Measurements from ENCODE around the gene SGCA. TPM values are rescaled to one million over a fixed set of nuclear protein-coding genes. Genes with fewer than 3 reads are reported as not detected.

The SGCA gene
- total and polyA plus RNA-seq, 2 of the 8 experiments (the other 6 are each of a cell fraction or from before 2014, with no cell fraction given): 0.12 TPM; not detected in 1

GRCh38 chr17:50149091-50149416 lies 16.8 kb upstream of the SGCA start:
- H3K27ac ChIP-seq (ENCODE audit: low read depth, low read length): no peak overlapping the region
- H4K20me1 ChIP-seq (replicated peaks in 1 of 2; ENCODE audit: control insufficient read depth in 1 of 2, insufficient read depth in 2 of 2, low read length in 2 of 2): peaks cover 5 to 16% of the 10 kb centered on the region in 2 experiments

More at GRCh38 chr17:50149091-50149416, 16.8 kb upstream of the SGCA start:
- no peak overlapping the region for H3K9ac ChIP-seq (replicated peaks in 1 of 4; ENCODE audit: extremely low read depth in 1 of 4, low read depth in 3 of 4, low read length in 3 of 4)
- peak overlapping the region; percentile 87 to 88 for H3K4me2 ChIP-seq (ENCODE audit: insufficient read depth in 1 of 2, low read depth in 2 of 2, low read length in 2 of 2)
- H3K56ac ChIP-seq (replicated peaks; ENCODE audit: insufficient read length, low read depth, low read length): no peak overlapping the region
- peaks cover 8% of the 10 kb centered on the region for H3K79me1 ChIP-seq (ENCODE audit: low read depth, low read length)
- no peak overlapping the region for H2AFZ ChIP-seq (ENCODE audit: low read length)
- TF ChIP-seq TCF12 (IDR thresholded peaks at IDR 0.05; ENCODE audit: low read depth, low read length) (no peak), RBBP5 (IDR thresholded peaks at IDR 0.05; ENCODE audit: borderline replicate concordance, low read depth, low read length) (no peak), ATF2 (IDR thresholded peaks at IDR 0.05; ENCODE audit: low read length) (no peak), YY1 (IDR thresholded peaks at IDR 0.05; ENCODE audit: low read depth, low read length) (0 out of 2 replicates have a peak, but pooled peaks have one; percentile 8)
- TF ChIP-seq, protein P1, sequence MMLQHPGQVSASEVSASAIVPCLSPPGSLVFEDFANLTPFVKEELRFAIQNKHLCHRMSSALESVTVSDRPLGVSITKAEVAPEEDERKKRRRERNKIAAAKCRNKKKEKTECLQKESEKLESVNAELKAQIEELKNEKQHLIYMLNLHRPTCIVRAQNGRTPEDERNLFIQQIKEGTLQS (IDR thresholded peaks at IDR 0.05; ENCODE audit: insufficient read depth, low read depth, low read length): no peak
- TF ChIP-seq, protein P2, sequence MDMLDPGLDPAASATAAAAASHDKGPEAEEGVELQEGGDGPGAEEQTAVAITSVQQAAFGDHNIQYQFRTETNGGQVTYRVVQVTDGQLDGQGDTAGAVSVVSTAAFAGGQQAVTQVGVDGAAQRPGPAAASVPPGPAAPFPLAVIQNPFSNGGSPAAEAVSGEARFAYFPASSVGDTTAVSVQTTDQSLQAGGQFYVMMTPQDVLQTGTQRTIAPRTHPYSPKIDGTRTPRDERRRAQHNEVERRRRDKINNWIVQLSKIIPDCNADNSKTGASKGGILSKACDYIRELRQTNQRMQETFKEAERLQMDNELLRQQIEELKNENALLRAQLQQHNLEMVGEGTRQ (IDR thresholded peaks at IDR 0.05; ENCODE audit: low read length): no peak
- POLR2A ChIA-PET (ENCODE audit: partially characterized antibody): interaction anchor here (1.3 to 2.6 kb wide), 4 partner anchors 18 to 34 kb away, joined by 3 to 9 read pairs (median 5); no protein-coding TSS in a partner anchor
- H3K4me3 ChIP-seq (ENCODE audit: extremely low read depth in 1 of 4, insufficient read depth in 2 of 4, low read depth in 3 of 4, low read length in 4 of 4): peak overlapping the region; percentile 57 to 65 (median 62)
- no peak overlapping the region for H2BK15ac ChIP-seq (ENCODE audit: low read length)
- CTCF ChIA-PET (ENCODE audit: partially characterized antibody): interaction anchor here (0.5 to 21.5 kb wide), 5 partner anchors 12 to 203 kb away, joined by 3 to 299 read pairs (median 49); partner anchors contain the start of genes SAMD14 and SGCA
- peaks cover 0 to 6% (median 0%) of the 10 kb centered on the region in 4 experiments; a peak in 1 of 8 replicates for H3K36me3 ChIP-seq (ENCODE audit: control insufficient read depth in 2 of 4, insufficient read depth in 4 of 4, low read length in 3 of 4)
- no peak overlapping the region for H2BK12ac ChIP-seq (ENCODE audit: low read depth, low read length)
- H2BK20ac ChIP-seq (ENCODE audit: low read length): no peak overlapping the region
- H3K4ac ChIP-seq (replicated peaks; ENCODE audit: insufficient read length, low read depth, low read length): no peak overlapping the region
- no peak overlapping the region for H3K23ac ChIP-seq (ENCODE audit: insufficient read length)
- H2BK120ac ChIP-seq (replicated peaks; ENCODE audit: low read depth, low read length): no peak overlapping the region
- H2AK5ac ChIP-seq (ENCODE audit: low read depth, low read length): no peak overlapping the region
- H3K4me1 ChIP-seq (replicated peaks in 1 of 4; ENCODE audit: control insufficient read depth in 3 of 4, insufficient read depth in 4 of 4, low read length in 3 of 4): peaks cover 0 to 34% (median 16%) of the 10 kb centered on the region in 4 experiments; a peak in 6 of 7 replicates
- WGBS, 2 experiments (ENCODE audit: extremely low coverage in 1 of 2, insufficient coverage in 1 of 2, insufficient read length in 1 of 2, insufficient replicate concordance in 2 of 2, low coverage in 1 of 2, low lambda C conversion rate in 2 of 2, missing lambda C conversion rate in 1 of 2): 6% methylated on average over 10 of the region's 30 CpGs; no CpG with 5 or more reads in 1 of the 2 experiments
- no peak overlapping the region for H4K5ac ChIP-seq (ENCODE audit: insufficient read length, low read depth, low read length)
- H3K9me3 ChIP-seq (ENCODE audit: insufficient read depth in 2 of 2, low read depth in 1 of 2, low read length in 1 of 2): no peaks in the 10 kb centered on the region
- H3K79me2 ChIP-seq (ENCODE audit: control insufficient read depth in 1 of 2, insufficient read depth in 2 of 2, low read length in 2 of 2): no peaks in the 10 kb centered on the region; a peak in 1 of 4 replicates
- no peak overlapping the region for H2BK5ac ChIP-seq (ENCODE audit: low read depth, low read length)
- H4K91ac ChIP-seq (replicated peaks; ENCODE audit: insufficient read length, low read length): no peak overlapping the region
- no peak for DNase-seq (ENCODE audit: low read depth in 1 of 2, low spot score in 2 of 2)
- no peak overlapping the region; the same call in 1 of the 2 replicates for H3K18ac ChIP-seq (ENCODE audit: extremely low read depth, low read length)
- no peak for FAIRE-seq
- peaks cover 2 to 17% (median 15%) of the 10 kb centered on the region in 4 experiments; a peak in 6 of 7 replicates for H3K27me3 ChIP-seq (replicated peaks in 1 of 4; ENCODE audit: control insufficient read depth in 3 of 4, extremely low read depth in 1 of 4, insufficient read depth in 3 of 4, low read length in 3 of 4)
- no peak overlapping the region for H3K14ac ChIP-seq (ENCODE audit: insufficient read length)
- no peak overlapping the region for H4K8ac ChIP-seq (ENCODE audit: extremely low read depth, insufficient read depth, low read length)
- peaks cover 30% of the 10 kb centered on the region for H3K23me2 ChIP-seq (ENCODE audit: low read depth, low read length)
